AG09309 (cell line): ENCODE data around the gene UBQLNL.
A peak's percentile ranks its signal among the peaks of the same experiment; 100 is the strongest.

Experiments
- DNase-seq: peaks from one replicate; pipeline ENCODE4 v3.0.0-alpha.2; 2010; ENCODE audit warnings: low read depth
- H3K4me3 ChIP-seq: 2 replicates; pipeline ENCODE4 v1.5.1; 2011; ENCODE audit warnings: mild to moderate bottlenecking, low read depth, low read length, moderate library complexity; ENCODE audit not compliant: control insufficient read depth
- CTCF ChIP-seq: IDR thresholded peaks from 2 replicates; pipeline ENCODE4 v1.5.1; 2011; ENCODE audit warnings: mild to moderate bottlenecking, low read depth, low read length, inconsistent platforms; ENCODE audit not compliant: insufficient read depth, control insufficient read depth; ENCODE audit errors: missing control alignments

The UBQLNL gene

DNA sequence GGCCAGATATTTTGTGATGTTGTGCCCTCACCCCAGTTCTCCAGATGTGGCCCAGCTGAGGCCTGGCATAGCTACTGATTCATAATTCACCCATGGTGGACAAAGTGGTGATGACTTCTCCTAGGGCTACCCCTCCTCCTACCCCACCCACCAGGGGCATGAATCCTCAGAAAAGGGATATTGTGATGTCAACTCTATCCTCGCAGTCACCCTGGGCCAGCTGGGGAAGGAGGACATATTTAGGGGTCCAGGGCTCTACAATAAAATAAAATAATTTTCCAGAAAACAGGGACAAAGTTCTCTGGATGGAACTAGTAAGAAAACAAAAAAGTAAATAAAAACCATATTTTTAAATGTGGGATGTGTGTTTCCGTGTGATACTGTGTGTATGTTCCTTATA is at the start of gene UBQLNL:
TSS of gene UBQLNL (minus strand) at position 101 of the 400 bp plus-strand sequence. CDS start 258 bp downstream, outside the sequence.
- DNase-seq, result no peak
- no peak within 1 kb of the TSS for H3K4me3 ChIP-seq
- no peak for TF ChIP-seq CTCF

- no peak overlapping the region for H3K4me3 ChIP-seq
- no peak for DNase-seq
- TF ChIP-seq CTCF, result no peak
Observed at GRCh38 chr11:5564259-5565019, 47.9 kb upstream of the UBQLNL start.

DNA sequence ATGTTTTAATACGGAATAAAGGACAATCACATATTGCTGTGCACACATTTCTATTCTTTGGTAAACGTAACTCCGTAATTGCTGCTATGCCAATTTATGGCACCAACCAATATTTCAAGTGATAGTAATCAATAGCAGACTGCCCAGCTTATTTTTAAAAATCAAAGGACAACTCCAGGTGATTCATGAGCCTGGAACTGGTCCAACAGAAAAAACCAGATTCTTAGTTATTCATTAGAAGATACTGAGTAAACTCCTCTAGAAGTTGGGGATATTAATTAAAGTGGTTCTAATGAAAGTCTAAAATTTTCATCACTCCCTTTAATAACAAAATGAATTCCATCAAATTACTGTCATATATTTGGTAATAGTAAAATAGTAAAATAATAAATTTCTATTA is 41.3 kb upstream of the UBQLNL start:
- H3K4me3 ChIP-seq, result no peak overlapping the region
- no peak for TF ChIP-seq CTCF
- DNase-seq, result no peak

DNA sequence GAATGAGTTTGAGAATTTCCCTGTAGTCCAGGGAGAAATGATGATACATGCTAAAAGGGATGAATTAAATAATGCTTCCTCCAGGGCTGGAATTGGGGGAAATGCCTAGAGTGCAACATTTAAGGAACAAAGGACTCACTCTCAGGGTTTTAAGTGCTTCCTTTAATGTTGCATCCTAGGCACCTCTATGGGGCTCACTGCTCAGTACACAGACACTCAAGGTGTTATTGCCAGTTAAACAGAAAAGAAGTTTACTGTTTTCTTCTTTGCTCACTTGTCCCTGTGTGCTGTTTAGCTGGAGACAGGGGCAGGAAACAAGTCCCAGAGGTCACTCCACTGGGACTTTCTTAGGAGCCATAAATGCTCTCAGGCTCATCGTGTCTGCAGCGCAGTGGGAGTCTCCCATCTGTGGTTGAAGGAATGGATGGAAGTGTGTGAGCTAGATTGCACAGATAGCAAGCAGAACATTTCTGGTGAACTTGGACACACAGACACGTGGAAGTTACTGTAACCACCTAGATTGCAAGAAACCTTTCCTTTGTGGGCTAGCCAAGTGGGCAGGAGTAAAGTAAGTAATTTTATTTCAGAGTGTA is 40.2 kb upstream of the UBQLNL start:
- no peak overlapping the region for H3K4me3 ChIP-seq
- no peak for DNase-seq
- no peak for TF ChIP-seq CTCF

- no peak for DNase-seq
- TF ChIP-seq CTCF, result no peak
- H3K4me3 ChIP-seq, result no peak overlapping the region
Observed at GRCh38 chr11:5553343-5553742, 36.8 kb upstream of the UBQLNL start.

GRCh38 chr11:5550440-5551095 is 34.1 kb upstream of the UBQLNL start:
- no peak for TF ChIP-seq CTCF
- no peak overlapping the region for H3K4me3 ChIP-seq
- peak; percentile 10 for DNase-seq
